ENCODE data around the gene ATP6V1E1.

DNA sequence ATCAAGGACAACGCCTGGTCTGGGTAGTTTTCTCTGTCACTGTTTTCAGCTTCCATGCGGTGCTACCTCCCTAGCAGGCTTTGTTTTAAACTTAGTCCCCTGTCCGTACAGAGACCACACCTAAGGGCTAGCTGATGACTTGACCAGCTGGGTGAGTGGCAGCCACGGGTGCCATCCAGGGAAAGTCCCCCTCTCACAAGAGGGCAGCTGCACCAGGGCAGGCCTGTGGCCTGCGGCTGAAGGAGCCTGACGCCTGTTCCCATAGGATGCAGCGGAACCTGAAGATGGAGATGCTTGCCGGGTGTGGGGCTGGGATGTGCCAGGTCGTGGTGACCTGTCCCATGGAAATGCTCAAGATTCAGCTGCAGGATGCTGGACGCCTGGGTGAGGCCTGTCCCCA lies 45.4 kb downstream of the ATP6V1E1 start:
- TF ChIP-seq SIN3A (IDR thresholded peaks at IDR 0.05; ENCODE audit: borderline replicate concordance, low read depth, low read length) (no peak), NFIC (IDR thresholded peaks at IDR 0.05; ENCODE audit: borderline replicate concordance) (no peak), ELF1 (IDR thresholded peaks at IDR 0.05) (no peak)
- TF ChIP-seq, protein P1, sequence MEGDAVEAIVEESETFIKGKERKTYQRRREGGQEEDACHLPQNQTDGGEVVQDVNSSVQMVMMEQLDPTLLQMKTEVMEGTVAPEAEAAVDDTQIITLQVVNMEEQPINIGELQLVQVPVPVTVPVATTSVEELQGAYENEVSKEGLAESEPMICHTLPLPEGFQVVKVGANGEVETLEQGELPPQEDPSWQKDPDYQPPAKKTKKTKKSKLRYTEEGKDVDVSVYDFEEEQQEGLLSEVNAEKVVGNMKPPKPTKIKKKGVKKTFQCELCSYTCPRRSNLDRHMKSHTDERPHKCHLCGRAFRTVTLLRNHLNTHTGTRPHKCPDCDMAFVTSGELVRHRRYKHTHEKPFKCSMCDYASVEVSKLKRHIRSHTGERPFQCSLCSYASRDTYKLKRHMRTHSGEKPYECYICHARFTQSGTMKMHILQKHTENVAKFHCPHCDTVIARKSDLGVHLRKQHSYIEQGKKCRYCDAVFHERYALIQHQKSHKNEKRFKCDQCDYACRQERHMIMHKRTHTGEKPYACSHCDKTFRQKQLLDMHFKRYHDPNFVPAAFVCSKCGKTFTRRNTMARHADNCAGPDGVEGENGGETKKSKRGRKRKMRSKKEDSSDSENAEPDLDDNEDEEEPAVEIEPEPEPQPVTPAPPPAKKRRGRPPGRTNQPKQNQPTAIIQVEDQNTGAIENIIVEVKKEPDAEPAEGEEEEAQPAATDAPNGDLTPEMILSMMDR (IDR thresholded peaks at IDR 0.05) = no peak
- TF ChIP-seq, protein P2, sequence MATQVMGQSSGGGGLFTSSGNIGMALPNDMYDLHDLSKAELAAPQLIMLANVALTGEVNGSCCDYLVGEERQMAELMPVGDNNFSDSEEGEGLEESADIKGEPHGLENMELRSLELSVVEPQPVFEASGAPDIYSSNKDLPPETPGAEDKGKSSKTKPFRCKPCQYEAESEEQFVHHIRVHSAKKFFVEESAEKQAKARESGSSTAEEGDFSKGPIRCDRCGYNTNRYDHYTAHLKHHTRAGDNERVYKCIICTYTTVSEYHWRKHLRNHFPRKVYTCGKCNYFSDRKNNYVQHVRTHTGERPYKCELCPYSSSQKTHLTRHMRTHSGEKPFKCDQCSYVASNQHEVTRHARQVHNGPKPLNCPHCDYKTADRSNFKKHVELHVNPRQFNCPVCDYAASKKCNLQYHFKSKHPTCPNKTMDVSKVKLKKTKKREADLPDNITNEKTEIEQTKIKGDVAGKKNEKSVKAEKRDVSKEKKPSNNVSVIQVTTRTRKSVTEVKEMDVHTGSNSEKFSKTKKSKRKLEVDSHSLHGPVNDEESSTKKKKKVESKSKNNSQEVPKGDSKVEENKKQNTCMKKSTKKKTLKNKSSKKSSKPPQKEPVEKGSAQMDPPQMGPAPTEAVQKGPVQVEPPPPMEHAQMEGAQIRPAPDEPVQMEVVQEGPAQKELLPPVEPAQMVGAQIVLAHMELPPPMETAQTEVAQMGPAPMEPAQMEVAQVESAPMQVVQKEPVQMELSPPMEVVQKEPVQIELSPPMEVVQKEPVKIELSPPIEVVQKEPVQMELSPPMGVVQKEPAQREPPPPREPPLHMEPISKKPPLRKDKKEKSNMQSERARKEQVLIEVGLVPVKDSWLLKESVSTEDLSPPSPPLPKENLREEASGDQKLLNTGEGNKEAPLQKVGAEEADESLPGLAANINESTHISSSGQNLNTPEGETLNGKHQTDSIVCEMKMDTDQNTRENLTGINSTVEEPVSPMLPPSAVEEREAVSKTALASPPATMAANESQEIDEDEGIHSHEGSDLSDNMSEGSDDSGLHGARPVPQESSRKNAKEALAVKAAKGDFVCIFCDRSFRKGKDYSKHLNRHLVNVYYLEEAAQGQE (IDR thresholded peaks at IDR 0.05; ENCODE audit: low read depth, low read length) = no peak

Data from SK-N-SH (cell line).